Posterior cingulate gyrus (tissue), 11 donors: ENCODE measurements around the gene PXT1.
A peak's percentile ranks its signal among the peaks of the same experiment; 100 is the strongest.
"Not testable (repeated sequence)": the region's sequence is repeated elsewhere in the genome, so short reads cannot be mapped to it uniquely, and the experiment has no call there.

Experiments
- DNase-seq, 10 donors: peaks; one replicate each; pipeline versions ENCODE4 v3.0.0 to v3.0.0-alpha.2; 2020 to 2021; ENCODE audit warnings: mixed read lengths in 3 of 10
- intact Hi-C: fragments of 100-400 bp; cut with DNase I; formaldehyde crosslinking; loops from one replicate; pipeline ENCODE4 v1.15.1; 2023

PXT1 gene

DNA sequence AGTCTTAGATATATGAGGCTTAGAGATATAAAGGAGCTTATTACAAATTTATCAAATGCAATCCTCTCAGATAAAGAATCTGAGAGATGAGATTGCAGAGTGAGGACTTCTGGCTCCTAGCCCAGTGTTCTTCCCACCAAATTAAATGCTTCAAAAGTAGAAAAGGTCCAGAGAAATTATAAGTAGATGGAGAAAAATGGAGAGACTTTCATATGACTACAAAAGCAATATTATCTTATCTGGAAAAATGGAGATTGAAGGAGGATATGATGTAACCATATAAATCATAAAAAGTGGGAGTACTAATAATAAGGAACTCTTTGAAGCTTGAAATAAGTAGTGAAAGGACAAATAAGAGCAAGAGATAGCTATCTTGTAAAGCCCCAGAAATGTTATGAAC lies 3.0 kb upstream of the PXT1 start:
- intact Hi-C loops: no loop called here

DNA sequence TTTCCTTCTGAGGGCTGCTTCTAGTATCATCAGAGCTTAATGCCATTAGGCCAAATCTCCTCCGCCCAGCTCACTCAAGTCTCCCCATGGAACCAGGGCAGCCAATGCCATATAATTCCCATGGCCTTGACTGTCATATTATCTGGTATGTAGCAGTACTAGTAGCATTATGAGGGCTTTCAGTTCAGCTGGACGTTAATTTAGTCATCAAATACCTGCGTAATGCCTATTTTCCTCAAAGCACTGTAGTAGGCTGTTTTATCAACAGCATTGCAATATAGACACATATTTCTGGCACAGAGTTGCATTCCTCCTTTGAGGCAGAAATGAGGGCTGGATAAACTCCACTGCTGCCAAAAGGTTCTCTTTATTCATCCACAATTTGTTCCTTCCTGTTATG lies 1.8 kb upstream of the PXT1 start:
- intact Hi-C loops: loop anchor here (5.0 kb wide), 3 partner anchors 103 to 247 kb away; partner anchors contain the start of genes BRPF3, SRSF3 and STK38
- DNase-seq: no peak

More for the DNA sequence above, 3.0 kb upstream of the PXT1 start:
- DNase-seq: no peak

DNA sequence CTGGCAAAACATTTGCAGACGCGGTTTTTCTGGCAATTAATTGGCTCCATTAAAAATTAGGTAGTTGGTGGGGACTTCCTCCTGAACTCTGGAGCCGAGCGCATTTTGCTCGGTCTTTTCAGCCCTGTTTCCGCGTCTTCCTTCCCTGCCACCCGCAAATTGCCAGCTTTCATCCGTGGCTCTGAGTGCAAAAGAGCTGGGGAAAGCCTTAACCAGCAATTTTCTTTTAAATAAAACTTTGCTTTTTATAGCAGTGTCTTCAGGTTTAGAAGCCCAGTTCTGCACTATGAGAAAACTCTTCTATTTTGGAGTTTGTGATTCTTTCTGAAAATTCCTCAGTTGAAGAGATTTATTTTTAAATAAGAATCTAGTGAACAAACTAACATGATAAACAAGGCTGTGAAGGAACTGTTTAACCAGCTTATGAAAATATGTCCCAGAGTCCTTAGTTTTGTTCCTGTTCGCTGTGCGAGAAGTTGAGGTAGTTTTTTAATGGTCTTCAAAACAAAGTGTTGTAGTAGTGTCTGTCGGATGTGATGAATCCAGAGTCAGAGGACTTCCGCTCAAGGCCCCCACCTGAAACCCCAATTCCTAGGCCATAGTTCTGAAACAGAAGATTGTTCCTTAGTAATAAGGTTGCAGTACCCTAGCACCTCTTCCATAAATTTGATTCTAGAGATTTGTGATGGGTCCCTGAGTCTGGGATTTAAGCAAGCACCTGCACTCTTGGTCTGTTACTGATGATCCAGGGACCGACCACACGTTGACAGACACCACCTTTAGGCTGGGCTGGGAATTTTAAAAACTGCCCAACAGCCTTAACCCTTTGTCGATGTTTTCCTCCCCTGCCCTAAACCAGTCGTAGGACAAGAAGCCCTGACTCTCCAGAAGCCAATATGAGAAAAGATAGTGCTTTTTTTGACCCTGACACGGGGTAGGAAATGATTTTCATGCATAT lies 1.1 kb upstream of the PXT1 start:
- intact Hi-C loops: loop anchor here (1.0 to 5.0 kb wide), 4 partner anchors 20 to 246 kb away; partner anchors contain the start of genes BRPF3, SRSF3 and STK38
- DNase-seq: no peak

DNA sequence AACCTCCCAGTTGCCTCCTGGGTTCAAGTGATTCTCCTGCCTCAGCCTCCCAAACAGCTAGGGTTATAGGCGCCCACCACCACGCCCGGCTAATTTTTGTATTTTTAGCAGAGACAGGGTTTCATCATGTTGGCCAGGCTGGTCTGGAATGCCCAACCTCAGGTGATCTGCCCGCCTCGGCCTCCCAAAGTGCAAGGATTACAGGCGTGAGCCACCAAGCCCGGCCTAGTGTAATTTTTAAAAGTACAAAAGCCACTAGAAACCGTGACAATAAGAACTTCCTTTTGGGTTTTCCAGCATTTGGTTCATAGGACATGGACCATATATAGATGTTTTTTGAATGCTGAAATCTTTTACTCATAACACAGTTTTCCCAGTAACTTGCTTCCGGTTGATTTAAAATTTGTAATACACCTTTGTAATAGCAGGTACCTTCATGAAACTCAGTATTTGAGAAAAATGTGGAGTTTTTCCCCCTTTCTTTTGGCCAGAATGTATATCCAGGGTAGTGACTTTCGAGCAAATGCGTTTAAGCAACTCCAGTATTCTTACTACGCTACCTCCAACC lies 467 bp downstream of the PXT1 start:
- intact Hi-C loops: loop anchor here (5.0 kb wide), 3 partner anchors 105 to 245 kb away; partner anchors contain the start of genes BRPF3, SRSF3 and STK38
- no peak for DNase-seq

DNA sequence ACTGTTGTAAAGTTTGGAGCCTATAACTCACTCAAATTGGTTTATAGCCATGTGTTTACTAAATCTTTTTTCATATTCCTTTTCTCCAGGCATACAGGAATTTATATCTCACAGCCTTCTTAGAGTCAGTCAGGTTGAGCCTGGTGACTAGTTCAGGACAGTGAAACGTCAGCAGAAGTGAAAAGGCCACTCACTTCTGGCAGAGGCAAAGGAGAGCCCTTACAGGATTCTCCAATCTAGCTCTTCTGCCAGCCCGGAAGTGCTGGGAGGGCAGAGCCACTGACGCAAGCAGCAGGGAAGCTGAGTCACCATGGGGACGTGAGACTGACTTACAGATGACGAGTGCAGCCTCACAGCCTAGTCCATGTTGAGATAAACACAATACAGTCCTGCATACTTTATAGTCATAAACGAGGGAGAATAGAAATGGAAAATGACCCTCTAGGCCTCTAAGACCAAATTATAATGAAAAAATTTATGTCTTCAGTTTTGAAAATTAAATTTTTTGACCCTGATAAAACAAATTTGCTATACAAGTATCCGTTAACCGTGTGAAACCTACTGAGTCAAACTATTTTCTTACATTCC lies 1.3 kb downstream of the PXT1 start:
- peak; percentile 70 to 98 (median 82) for DNase-seq
- intact Hi-C loops: loop anchor here (5.0 kb wide), 3 partner anchors 106 to 244 kb away; partner anchors contain the start of genes BRPF3, SRSF3 and STK38

DNA sequence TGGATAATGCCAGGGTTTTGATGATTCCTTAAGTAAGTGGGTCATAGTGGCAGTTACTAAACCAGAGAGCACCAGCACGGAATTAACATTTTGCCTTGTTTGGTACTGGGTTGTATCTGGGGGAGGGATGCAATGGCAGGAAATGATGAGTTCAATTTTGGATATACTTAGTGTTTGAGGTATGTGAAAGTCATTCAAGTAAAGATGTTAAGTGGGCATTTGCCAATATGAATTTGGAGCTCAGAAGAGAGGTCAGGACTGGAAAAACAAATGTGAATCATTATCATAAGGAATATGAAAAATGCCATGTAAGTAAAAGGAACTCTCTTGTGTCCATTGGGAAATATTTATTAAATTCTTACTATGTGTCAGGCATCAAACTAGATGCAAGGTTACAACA lies 6.2 kb downstream of the PXT1 start:
- intact Hi-C loops: loop anchor here (10.0 kb wide), 1 partner anchor 82 kb away; no protein-coding TSS in a partner anchor
- DNase-seq: no peak

DNA sequence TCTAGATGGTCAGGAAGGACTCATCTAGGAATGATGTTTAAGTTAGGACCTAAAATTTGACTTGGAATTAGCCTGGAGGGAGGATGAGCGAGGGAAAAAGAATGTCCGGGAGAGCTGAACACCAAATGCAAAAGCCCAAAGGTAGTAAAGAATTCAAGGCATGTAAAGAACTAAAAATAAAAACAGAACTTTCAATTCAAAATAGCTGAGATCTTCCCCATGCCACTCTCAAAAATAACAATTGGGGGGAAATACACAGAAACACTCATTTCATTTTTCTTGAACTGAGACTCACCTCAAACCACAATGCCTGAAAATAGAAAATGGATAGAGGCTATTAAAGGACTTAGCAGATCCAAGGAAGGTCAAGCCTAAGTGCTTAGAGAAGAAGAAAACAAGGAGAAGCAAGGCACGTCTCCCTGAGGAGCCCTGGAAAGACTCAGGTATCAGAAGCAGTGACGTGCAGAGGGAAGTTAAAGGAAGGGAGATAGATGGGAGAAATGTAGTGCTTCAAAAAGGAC lies 10.4 kb downstream of the PXT1 start:
- intact Hi-C loops: loop anchor here (10.0 kb wide), 1 partner anchor 77 kb away; no protein-coding TSS in a partner anchor
- DNase-seq: no peak

DNA sequence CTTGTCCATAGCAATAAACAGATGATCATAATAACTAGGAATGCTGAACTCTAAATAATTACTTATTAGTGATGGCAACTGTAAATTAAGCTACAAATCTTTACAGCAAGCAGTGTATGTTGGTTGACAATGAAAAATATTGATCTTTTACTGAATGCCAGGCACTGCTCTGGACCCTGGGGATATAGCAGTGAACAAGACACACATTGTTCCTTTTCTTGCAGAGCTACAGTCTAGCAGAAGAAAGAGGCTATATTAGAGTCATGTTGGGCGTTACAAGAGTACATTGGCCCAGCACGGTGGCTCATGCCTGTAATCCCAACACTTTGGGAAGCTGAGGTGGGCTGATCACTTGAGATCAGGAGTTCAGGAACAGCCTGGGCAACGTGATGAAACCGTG lies 11.5 kb downstream of the PXT1 start:
- intact Hi-C loops: loop anchor here (10.0 kb wide), 1 partner anchor 76 kb away; no protein-coding TSS in a partner anchor
- no peak for DNase-seq

DNA sequence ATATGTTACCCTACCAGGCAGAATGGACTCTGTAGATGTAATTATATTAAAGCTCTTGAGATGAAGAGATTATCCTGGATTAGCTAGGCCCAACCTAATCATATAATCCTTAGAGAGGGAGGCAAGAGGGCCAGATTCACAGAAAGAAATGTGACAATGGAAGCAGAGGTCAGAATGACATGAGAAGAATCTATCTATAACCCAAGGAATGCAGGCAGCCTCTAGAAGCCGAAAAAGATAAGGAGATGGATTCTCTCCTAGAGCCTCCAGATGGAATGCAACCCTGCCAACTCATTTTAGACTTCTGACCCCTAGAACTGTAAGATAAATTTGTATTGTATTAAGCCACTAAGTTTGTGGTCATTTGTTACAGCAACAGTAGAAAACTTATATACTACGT lies 12.3 kb downstream of the PXT1 start:
- intact Hi-C loops: loop anchor here (10.0 kb wide), 1 partner anchor 76 kb away; no protein-coding TSS in a partner anchor
- no peak for DNase-seq

DNA sequence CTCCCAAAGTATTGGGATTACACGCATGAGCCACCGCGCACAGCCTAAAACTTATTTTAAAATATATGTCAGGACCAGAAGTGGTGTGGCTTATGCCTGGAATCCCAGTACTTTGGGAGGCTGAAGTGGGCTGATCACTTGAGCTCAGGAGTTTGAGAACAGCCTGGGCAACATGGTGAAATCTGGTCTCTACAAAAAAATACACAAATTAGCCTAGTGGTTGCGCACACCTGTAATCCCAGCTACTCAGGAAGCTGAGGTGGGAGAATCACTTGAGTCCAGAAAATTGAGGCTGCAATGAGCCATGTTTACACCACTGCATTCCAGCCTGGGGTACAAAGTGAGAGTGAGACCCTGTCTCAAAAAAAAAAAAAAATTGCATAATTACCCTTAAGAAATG lies 13.7 kb downstream of the PXT1 start:
- DNase-seq: no peak
- intact Hi-C loops: loop anchor here (10.0 kb wide), 1 partner anchor 256 kb away; no protein-coding TSS in a partner anchor

DNA sequence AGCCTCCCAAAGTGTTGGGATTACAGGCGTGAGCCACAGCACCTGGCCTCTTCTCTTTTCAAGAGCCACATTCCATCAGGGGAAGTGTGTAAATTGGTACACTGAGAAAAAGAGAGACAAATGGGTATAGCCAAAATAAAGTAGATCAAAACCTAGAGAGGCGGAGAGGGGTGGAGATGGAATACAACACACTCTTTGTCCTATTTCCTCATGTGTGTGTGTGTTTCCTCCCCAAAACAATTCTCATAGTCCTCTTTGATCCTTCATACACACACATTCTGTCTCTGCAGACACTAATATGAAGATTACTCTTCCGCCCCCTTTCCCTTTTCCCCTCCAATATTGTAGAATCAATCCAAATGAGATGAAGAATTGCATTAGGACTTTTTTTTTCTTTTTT lies 16.0 kb downstream of the PXT1 start:
- DNase-seq: no peak
- intact Hi-C loops: loop anchor here (10.0 kb wide), 1 partner anchor 258 kb away; no protein-coding TSS in a partner anchor

DNA sequence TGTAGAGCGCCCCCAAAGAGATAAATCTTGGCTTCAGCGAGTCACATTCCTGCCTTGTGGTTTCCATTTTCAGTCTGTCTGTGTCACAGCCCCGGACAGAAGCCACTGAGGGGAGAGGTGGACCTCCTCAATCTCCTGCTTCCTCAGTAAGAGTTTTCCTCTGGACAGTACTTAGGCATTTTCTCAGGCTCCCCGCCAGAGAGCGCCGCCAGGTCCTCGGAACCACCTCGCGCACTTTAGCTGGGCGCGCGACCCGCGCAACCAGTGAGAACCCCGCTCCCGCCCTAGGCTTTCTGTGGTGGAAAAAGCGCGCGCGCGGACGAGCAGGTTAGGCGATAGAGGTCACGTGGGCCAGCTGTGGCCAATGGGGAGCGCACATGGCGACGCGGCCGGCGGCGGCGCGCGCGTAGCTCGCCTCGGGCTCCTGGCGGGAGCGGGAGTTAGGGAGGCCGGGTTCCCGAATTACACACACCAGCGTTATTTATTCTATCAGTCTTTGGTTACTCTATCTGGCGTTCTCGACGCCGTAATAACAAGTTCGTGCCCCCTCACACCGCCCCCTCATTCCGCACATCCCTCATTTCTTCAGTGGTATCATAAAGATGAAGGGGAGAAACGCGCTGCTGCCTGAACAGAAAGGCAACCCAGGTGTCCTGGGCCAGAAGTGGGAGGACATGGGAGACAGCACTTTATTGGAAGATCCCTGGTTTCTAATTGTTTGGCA lies 19.4 kb downstream of the PXT1 start:
- intact Hi-C loops: loop anchor here (1.0 to 10.0 kb wide), 4 partner anchors 20 to 262 kb away; partner anchors contain the start of genes SRSF3 and STK38

DNA sequence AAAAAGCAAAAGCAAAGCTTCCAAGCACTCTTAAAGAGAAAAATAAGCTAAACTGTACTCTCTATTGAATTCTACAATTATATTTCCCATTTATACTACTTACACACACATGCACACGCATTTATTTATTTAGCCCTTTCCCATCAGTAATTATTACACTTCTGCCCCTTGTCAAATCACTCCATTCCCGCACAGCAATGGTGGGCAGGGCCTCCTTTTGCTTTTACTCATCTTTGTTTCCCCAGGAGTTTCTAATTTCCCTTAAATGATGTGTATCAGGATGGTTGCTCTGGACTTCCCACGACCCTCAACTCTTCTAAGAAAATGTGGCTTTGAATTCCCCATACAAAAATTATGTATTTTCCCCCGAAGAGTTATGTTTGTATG lies 19.9 kb downstream of the PXT1 start:
- intact Hi-C loops: loop anchor here (1.0 to 10.0 kb wide), 4 partner anchors 21 to 262 kb away; partner anchors contain the start of genes SRSF3 and STK38
- no peak for DNase-seq

More for the DNA sequence above, 19.4 kb downstream of the PXT1 start:
- peak; percentile 94 to 99 (median 98) for DNase-seq

DNA sequence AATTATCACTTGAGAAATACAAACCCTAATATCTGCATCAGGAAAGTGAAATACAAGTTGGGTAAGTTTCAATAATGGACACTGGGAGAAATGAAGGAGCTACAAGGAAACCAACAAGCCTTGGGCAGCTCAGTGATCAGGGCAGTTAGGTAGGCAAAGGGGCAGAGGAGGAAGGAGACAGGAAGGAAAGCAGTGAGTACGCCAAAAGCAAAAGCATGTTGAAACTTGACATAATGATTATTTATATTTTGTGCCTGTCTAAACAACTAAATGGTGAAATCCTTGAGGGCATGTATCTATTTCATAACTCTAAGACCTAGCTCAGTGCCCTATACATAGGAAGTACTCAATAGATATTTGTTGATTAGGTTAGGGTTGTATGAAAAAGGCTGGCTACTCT lies 23.3 kb downstream of the PXT1 start:
- intact Hi-C loops: no loop called here
- no peak for DNase-seq

DNA sequence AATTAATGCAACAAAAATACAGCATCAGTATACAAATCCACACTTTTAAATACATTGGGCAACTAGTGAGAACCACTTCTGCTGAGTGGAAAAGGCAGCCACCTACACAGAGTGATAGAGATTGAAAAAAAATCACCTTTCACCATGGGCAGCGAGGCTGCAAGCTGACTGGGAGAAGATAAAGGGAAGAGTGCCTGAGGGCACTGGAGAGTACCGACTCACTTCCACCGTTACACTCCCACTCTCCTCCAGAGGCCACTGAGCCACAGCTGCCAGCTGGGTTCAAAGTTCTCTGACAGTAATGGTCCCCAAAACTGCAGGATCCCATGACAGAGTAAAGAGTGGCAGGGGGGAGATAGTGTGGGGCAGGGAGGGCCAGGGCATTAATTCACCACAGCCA lies 24.1 kb downstream of the PXT1 start:
- DNase-seq: no peak
- intact Hi-C loops: no loop called here

DNA sequence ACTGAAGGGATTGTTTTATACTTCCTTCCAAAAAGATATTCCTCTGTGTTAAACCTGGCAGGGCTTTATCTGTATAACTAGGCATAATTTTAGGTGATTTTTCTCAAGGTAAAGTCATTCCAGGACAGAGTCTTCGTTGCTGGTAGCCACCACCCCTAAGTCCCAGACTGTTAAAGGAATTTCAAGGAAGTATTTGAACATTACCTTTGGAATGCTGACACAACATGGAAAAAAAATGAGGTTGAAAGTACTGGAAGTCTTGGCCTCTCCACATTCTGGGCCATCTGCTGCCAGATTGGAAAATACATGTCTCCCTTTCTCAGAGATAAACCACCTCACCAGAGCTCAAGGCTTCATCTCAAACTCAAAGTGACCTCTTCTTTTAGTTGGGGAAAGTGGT lies 28.2 kb downstream of the PXT1 start:
- DNase-seq: no peak
- intact Hi-C loops: no loop called here

DNA sequence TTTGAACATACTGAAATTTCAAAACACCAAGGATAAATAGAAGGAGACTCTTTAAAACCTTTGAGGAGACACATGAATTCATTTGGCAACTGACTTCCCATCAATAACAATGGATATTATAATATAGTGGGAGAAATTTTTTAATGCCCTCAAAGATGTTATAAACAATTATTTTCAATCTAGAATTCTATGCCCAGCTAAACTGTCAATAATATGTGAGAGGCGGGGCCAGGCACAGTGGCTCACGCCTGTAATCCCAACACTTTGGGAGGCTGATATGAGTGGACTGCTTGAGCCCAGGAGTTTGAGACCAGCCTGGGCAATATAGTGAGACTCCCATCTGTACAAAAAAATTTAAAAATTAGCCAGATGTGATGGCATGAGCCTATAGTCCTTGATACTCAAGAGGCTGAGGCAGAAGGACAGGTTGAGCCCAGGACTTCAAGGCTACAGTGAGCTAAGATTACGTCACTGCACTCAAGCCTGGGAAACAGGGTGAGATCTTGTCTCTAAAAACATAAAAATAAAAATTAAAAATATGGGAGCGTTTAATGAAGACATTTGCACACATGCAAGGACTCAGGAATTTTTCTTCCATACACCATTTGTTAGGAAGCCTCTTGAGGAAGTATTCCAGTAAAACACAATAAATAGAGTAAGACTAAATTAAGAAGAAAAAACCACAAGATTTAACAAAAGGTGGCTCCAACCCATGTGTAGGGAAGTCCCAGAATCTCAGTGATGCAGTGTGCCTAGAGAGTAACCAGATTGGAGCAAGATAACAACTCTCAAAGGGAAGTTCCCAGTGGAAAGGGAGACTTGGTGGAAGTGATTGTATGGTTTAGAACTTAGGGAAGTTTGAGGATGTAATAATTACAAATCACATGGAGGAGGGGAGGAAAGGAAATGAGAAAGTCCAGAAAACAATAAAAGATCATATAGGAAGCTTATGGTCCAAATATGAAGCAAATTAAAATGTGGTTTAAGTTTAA lies 28.9 kb downstream of the PXT1 start:
- no peak for DNase-seq
- intact Hi-C loops: no loop called here

DNA sequence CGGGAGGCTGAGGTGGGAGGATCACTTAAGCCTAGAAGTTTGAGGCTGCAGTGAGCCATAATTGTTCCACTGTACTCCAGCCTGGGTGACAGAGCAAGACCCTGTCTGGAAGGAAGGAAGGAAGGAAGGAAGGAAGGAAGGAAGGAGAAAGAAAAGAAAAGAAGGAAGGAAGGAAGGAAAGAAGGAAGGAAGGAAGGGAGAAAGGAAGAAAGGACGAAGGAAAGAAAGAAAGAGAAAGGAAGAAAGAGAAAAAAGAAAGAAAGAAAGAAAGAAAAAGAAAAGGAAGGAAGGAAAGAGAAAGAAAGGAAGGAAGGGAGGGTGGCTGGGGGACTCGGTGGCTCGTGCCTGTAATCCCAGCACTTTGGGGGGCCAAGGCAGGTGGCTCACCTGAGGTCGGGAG lies 32.9 kb downstream of the PXT1 start:
- DNase-seq, intact Hi-C loops: not testable (repeated sequence)
